H9 (cell line): Measurements from ENCODE around the gene KCND2. TPM values are rescaled to one million over a fixed set of nuclear protein-coding genes. Genes with fewer than 3 reads are reported as not detected.

Experiments used
- DNase-seq: peaks from one replicate; pipeline ENCODE4 v3.0.0-alpha.2; 2017
- H2AFZ ChIP-seq: one replicate; pipeline ENCODE4 v1.6.1; 2013; ENCODE audit warnings: mild to moderate bottlenecking, low read length, control low read depth, moderate library complexity
- H2AK5ac ChIP-seq: 2 replicates; pipeline ENCODE4 v1.6.1; 2013; ENCODE audit warnings: low read length, control low read depth, mixed read lengths; ENCODE audit not compliant: insufficient read length
- H2BK120ac ChIP-seq: one replicate; pipeline ENCODE4 v1.6.1; 2013; ENCODE audit warnings: low read depth, mild to moderate bottlenecking, low read length, control low read depth, inconsistent platforms; ENCODE audit not compliant: poor library complexity, severe bottlenecking
- H2BK12ac ChIP-seq: 2 replicates; pipeline ENCODE4 v1.6.1; 2013; ENCODE audit warnings: low read length, control low read depth, mixed read lengths, low read depth; ENCODE audit not compliant: insufficient read length
- H2BK15ac ChIP-seq: 2 replicates; pipeline ENCODE4 v1.6.1; 2013; ENCODE audit warnings: low read depth, low read length, control low read depth
- H2BK20ac ChIP-seq: one replicate; pipeline ENCODE4 v1.6.1; 2013; ENCODE audit warnings: low read depth, mild to moderate bottlenecking, low read length, control low read depth, inconsistent platforms; ENCODE audit not compliant: poor library complexity, severe bottlenecking
- H2BK5ac ChIP-seq: 2 replicates; pipeline ENCODE4 v1.6.1; 2013; ENCODE audit warnings: low read length, control low read depth, mixed read lengths; ENCODE audit not compliant: insufficient read length
- H3K14ac ChIP-seq: 2 replicates; pipeline ENCODE4 v1.6.1; 2013; ENCODE audit warnings: low read length, control low read depth; ENCODE audit not compliant: insufficient read depth
- H3K18ac ChIP-seq: 2 replicates; pipeline ENCODE4 v1.6.1; 2013; ENCODE audit warnings: low read depth, mild to moderate bottlenecking, mixed read lengths, low read length, control low read depth; ENCODE audit not compliant: insufficient read length
- H3K23ac ChIP-seq: 2 replicates; pipeline ENCODE4 v1.6.1; 2013; ENCODE audit warnings: low read length, control low read depth, mixed read lengths, low read depth; ENCODE audit not compliant: insufficient read length
- H3K23me2 ChIP-seq: 2 replicates; pipeline ENCODE4 v1.6.1; 2013; ENCODE audit warnings: low read depth, mild to moderate bottlenecking, mixed read lengths, low read length, control low read depth; ENCODE audit not compliant: insufficient read length, poor library complexity, severe bottlenecking
- H3K27ac ChIP-seq: 2 replicates; pipeline ENCODE4 v1.5.1; 2013; ENCODE audit warnings: low read length, control low read depth, mixed read lengths, low read depth; ENCODE audit not compliant: insufficient read length
- H3K27me3 ChIP-seq: 2 replicates; pipeline ENCODE4 v1.6.1; 2013; ENCODE audit warnings: low read length, control low read depth, inconsistent platforms; ENCODE audit not compliant: insufficient read depth
- H3K4ac ChIP-seq: 2 replicates; pipeline ENCODE4 v1.6.1; 2013; ENCODE audit warnings: low read depth, mild to moderate bottlenecking, control low read depth, inconsistent platforms, low read length, moderate library complexity
- H3K4me1 ChIP-seq: 2 replicates; pipeline ENCODE4 v1.6.1; 2013; ENCODE audit warnings: low read length, control low read depth, inconsistent platforms; ENCODE audit not compliant: insufficient read depth
- H3K4me2 ChIP-seq: 2 replicates; pipeline ENCODE4 v1.6.1; 2013; ENCODE audit warnings: low read length, control low read depth, mixed read lengths; ENCODE audit not compliant: insufficient read length, insufficient read depth
- H3K56ac ChIP-seq: 2 replicates; pipeline ENCODE4 v1.6.1; 2013; ENCODE audit warnings: low read depth, mild to moderate bottlenecking, mixed read lengths, low read length, control low read depth; ENCODE audit not compliant: insufficient read length
- H3K79me1 ChIP-seq: 2 replicates; pipeline ENCODE4 v1.6.1; 2013; ENCODE audit warnings: low read depth, mild to moderate bottlenecking, moderate library complexity, low read length, control low read depth, inconsistent platforms; ENCODE audit not compliant: insufficient read depth, poor library complexity, severe bottlenecking
- H3K79me2 ChIP-seq: 2 replicates; pipeline ENCODE4 v1.6.1; 2013; ENCODE audit warnings: low read length, control low read depth, inconsistent platforms; ENCODE audit not compliant: insufficient read depth
- H3K9ac ChIP-seq: 2 replicates; pipeline ENCODE4 v1.6.1; 2013; ENCODE audit warnings: low read length, control low read depth, mixed read lengths; ENCODE audit not compliant: insufficient read length; ENCODE audit errors: extremely low read depth
- H3K9me3 ChIP-seq: one replicate; pipeline ENCODE4 v1.6.1; 2013; ENCODE audit warnings: low read depth, low read length, inconsistent platforms; ENCODE audit not compliant: control insufficient read depth
- H3T11ph ChIP-seq: one replicate; pipeline ENCODE4 v1.6.1; 2013; ENCODE audit warnings: mild to moderate bottlenecking, low read length, control low read depth, inconsistent platforms
- H4K20me1 ChIP-seq: one replicate; pipeline ENCODE4 v1.6.1; 2013; ENCODE audit not compliant: control insufficient read depth, insufficient read length, insufficient read depth
- H4K5ac ChIP-seq: 2 replicates; pipeline ENCODE4 v1.6.1; 2013; ENCODE audit warnings: low read depth, mild to moderate bottlenecking, mixed read lengths, low read length, control low read depth; ENCODE audit not compliant: insufficient read length
- H4K8ac ChIP-seq: replicated peaks from 2 replicates; pipeline ENCODE4 v1.6.1; 2013; ENCODE audit warnings: low read length, control low read depth, mixed read lengths, low read depth; ENCODE audit not compliant: insufficient read length
- H4K91ac ChIP-seq: 2 replicates; pipeline ENCODE4 v1.6.1; 2013; ENCODE audit warnings: low read depth, mild to moderate bottlenecking, moderate library complexity, mixed read lengths, low read length, control low read depth; ENCODE audit not compliant: insufficient read length
- H3K27ac Mint-ChIP-seq, 3 experiments: 2 replicates in 2 of 3; 3 replicates in 1 of 3; pipeline ENCODE4 v1.8.0; 2020 to 2021; ENCODE audit warnings: mixed read lengths in 3 of 3, mild to moderate bottlenecking in 1 of 3, moderate library complexity in 1 of 3
- H3K27me3 Mint-ChIP-seq: 2 replicates; pipeline ENCODE4 v1.8.0; 2021; ENCODE audit warnings: low read depth, mild to moderate bottlenecking, moderate library complexity, mixed read lengths
- H3K36me3 Mint-ChIP-seq, 3 experiments: 2 replicates in 2 of 3; 3 replicates in 1 of 3; pipeline ENCODE4 v1.8.0; 2020 to 2021; ENCODE audit warnings: low read depth in 3 of 3, mixed read lengths in 3 of 3; ENCODE audit not compliant: insufficient read depth in 1 of 3
- H3K4me1 Mint-ChIP-seq, 2 experiments: 2 replicates each; pipeline ENCODE4 v1.8.0; 2020; ENCODE audit warnings: mixed read lengths in 2 of 2
- H3K4me3 Mint-ChIP-seq, 2 experiments: 2 replicates in 1 of 2; 3 replicates in 1 of 2; pipeline ENCODE4 v1.8.0; 2020 to 2021; ENCODE audit warnings: mild to moderate bottlenecking in 2 of 2, mixed read lengths in 2 of 2, moderate library complexity in 1 of 2
- H3K9me3 Mint-ChIP-seq, 2 experiments: 2 replicates in 1 of 2; 3 replicates in 1 of 2; pipeline ENCODE4 v1.8.0; 2020; ENCODE audit warnings: mild to moderate bottlenecking in 2 of 2, mixed read lengths in 2 of 2, moderate library complexity in 1 of 2
- WGBS: extraction: QIAGEN DNeasy Blood & Tissue Kit; methylation state at CpG from one replicate; pipeline ENCODE4 v1.1.7; 2013; ENCODE audit warnings: missing lambda C conversion rate, low lambda C conversion rate, mixed read lengths; ENCODE audit not compliant: insufficient read length; ENCODE audit errors: extremely low coverage; 5-methylcytosine and 5-hydroxymethylcytosine counted together
- total RNA-seq: library from RNA; stranded (reverse); gene quantifications from 2 replicates; pipeline ENCODE4 v1.2.1, GENCODE V29; 2021
- TF ChIP-seq, protein P1 (sequence below): fragments of 200-600 bp; sonication (generic); conservative IDR thresholded peaks from 3 replicates; pipeline ENCODE4 v1.8.0; 2021; ENCODE audit warnings: antibody characterized with exemption, mild to moderate bottlenecking

Gene KCND2
- total RNA-seq, 1 experiment from 2014 or later = 6.4 TPM

DNA sequence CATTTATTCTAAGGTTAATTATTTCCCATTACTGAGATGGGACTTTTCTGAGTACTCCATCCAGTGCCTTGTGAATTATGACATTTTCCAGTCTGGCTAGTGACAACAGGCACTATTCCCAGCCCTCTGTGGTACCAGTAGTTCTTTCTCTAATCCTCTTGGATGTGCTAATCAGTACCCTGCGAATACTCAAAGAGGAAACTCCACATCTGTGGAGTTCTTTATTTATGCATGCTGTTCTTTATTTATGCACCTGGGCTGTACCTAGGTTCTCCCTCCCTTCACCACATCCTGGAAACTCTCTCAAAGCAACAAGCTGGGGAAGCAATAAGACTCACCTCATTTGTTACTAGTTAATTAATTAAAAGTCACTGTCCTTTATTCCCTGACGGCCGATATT is 501.5 kb downstream of the KCND2 start:
- H3K4ac ChIP-seq = no peak overlapping the region
- H2BK5ac ChIP-seq = no peak overlapping the region
- no peak overlapping the region for H4K8ac ChIP-seq
- H3K14ac ChIP-seq = no peak overlapping the region
- no peak overlapping the region for H2BK20ac ChIP-seq
- H3K23me2 ChIP-seq = no peaks in the 10 kb centered on the region
- no peaks in the 10 kb centered on the region for H3K79me2 ChIP-seq
- DNase-seq = no peak
- Mint-ChIP-seq H3K4me1 (peaks cover 15 to 20% of the 10 kb centered on the region in 2 experiments), H3K27ac (peak overlapping the region in 1 of 3 experiments; percentile 25; a peak in 2 of 7 replicates), H3K9me3 (no peaks in the 10 kb centered on the region), H3K4me3 (peak overlapping the region in 1 of 2 experiments; percentile 36; a peak in 2 of 5 replicates), H3K36me3 (no peaks in the 10 kb centered on the region), H3K27me3 (no peaks in the 10 kb centered on the region)
- H2BK15ac ChIP-seq = no peak overlapping the region
- H4K91ac ChIP-seq = no peak overlapping the region
- no peaks in the 10 kb centered on the region for H3K9me3 ChIP-seq
- no peaks in the 10 kb centered on the region for H3K79me1 ChIP-seq
- H2BK120ac ChIP-seq = no peak overlapping the region
- WGBS = no CpG with 5 or more reads among the region's 3 CpGs
- H3T11ph ChIP-seq = no peak overlapping the region
- no peak overlapping the region for H4K5ac ChIP-seq
- no peaks in the 10 kb centered on the region for H4K20me1 ChIP-seq
- H2AFZ ChIP-seq = no peak overlapping the region
- H3K4me1 ChIP-seq = peaks cover 2% of the 10 kb centered on the region
- no peaks in the 10 kb centered on the region for H3K27me3 ChIP-seq
- no peak overlapping the region for H3K23ac ChIP-seq
- H3K4me2 ChIP-seq = no peak overlapping the region
- TF ChIP-seq, protein P1, sequence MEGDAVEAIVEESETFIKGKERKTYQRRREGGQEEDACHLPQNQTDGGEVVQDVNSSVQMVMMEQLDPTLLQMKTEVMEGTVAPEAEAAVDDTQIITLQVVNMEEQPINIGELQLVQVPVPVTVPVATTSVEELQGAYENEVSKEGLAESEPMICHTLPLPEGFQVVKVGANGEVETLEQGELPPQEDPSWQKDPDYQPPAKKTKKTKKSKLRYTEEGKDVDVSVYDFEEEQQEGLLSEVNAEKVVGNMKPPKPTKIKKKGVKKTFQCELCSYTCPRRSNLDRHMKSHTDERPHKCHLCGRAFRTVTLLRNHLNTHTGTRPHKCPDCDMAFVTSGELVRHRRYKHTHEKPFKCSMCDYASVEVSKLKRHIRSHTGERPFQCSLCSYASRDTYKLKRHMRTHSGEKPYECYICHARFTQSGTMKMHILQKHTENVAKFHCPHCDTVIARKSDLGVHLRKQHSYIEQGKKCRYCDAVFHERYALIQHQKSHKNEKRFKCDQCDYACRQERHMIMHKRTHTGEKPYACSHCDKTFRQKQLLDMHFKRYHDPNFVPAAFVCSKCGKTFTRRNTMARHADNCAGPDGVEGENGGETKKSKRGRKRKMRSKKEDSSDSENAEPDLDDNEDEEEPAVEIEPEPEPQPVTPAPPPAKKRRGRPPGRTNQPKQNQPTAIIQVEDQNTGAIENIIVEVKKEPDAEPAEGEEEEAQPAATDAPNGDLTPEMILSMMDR = no peak
- no peak overlapping the region for H3K18ac ChIP-seq
- H3K9ac ChIP-seq = no peak overlapping the region
- no peak overlapping the region for H3K56ac ChIP-seq
- H3K27ac ChIP-seq = no peak overlapping the region
- H2AK5ac ChIP-seq = no peak overlapping the region
- no peak overlapping the region for H2BK12ac ChIP-seq
